H1 (cell line): ENCODE data around the gene LSM14B. TPM values are rescaled to one million over a fixed set of nuclear protein-coding genes. Genes with fewer than 3 reads are reported as not detected.

ENCODE experiments used
- CTCF ChIA-PET: fragments of 300-600 bp; sonication (Branson Sonifier 250); formaldehyde crosslinking; loops from one replicate; lab custom pipeline; 2021; ENCODE audit not compliant: partially characterized antibody; lab: Charles Lee
- POLR2A ChIA-PET: fragments of 300-600 bp; sonication (Branson Sonifier 250); formaldehyde crosslinking; loops from one replicate; lab custom pipeline; 2021; ENCODE audit warnings: inconsistent platforms; ENCODE audit not compliant: partially characterized antibody; lab: Charles Lee
- DNase-seq, 2 experiments: peaks; one replicate each; pipeline versions ENCODE4 v3.0.0 to v3.0.0-alpha.2; 2010 to 2022; ENCODE audit warnings: low spot score in 2 of 2, low read depth in 1 of 2, mixed read lengths in 1 of 2
- FAIRE-seq: peaks from 2 replicates; lab custom pipeline; 2011; peaks lifted over from hg19 to GRCh38; lab: Jason Lieb, UNC
- H2AFZ ChIP-seq: 2 replicates; pipeline ENCODE4 v1.8.1; 2012; ENCODE audit warnings: low read length, inconsistent platforms
- H2AK5ac ChIP-seq: 2 replicates; pipeline ENCODE4 v1.6.1; 2013; ENCODE audit warnings: low read depth, low read length
- H2BK120ac ChIP-seq: replicated peaks from 2 replicates; pipeline ENCODE3; 2013; ENCODE audit warnings: low read depth, low read length, inconsistent platforms
- H2BK12ac ChIP-seq: 2 replicates; pipeline ENCODE4 v1.6.1; 2013; ENCODE audit warnings: low read depth, low read length
- H2BK15ac ChIP-seq: 2 replicates; pipeline ENCODE4 v1.6.1; 2013; ENCODE audit warnings: low read length
- H2BK20ac ChIP-seq: 2 replicates; pipeline ENCODE4 v1.6.1; 2013; ENCODE audit warnings: low read length
- H2BK5ac ChIP-seq: 2 replicates; pipeline ENCODE4 v1.6.1; 2013; ENCODE audit warnings: low read depth, low read length
- H3K14ac ChIP-seq: 2 replicates; pipeline ENCODE4 v1.6.1; 2013; ENCODE audit warnings: inconsistent platforms; ENCODE audit not compliant: insufficient read length
- H3K18ac ChIP-seq: 2 replicates; pipeline ENCODE4 v1.6.1; 2013; ENCODE audit warnings: low read length; ENCODE audit errors: extremely low read depth
- H3K23ac ChIP-seq: 2 replicates; pipeline ENCODE4 v1.6.1; 2013; ENCODE audit warnings: inconsistent platforms; ENCODE audit not compliant: insufficient read length
- H3K23me2 ChIP-seq: 2 replicates; pipeline ENCODE4 v1.6.1; 2013; ENCODE audit warnings: low read depth, low read length
- H3K27ac ChIP-seq: 2 replicates; pipeline ENCODE4 v1.6.1; 2011; ENCODE audit warnings: low read depth, low read length, inconsistent platforms
- H3K27me3 ChIP-seq, 4 experiments: replicated peaks in 1 of 4; 1 replicate in 1 of 4; 2 replicates in 3 of 4; pipeline versions ENCODE4 v1.6.1 to v1.8.1; 2011 to 2013; ENCODE audit warnings: low read length in 3 of 4, mild to moderate bottlenecking in 3 of 4, inconsistent platforms in 2 of 4, mixed read lengths in 2 of 4, moderate library complexity in 1 of 4; ENCODE audit not compliant: control insufficient read depth in 3 of 4, insufficient read depth in 3 of 4; ENCODE audit errors: extremely low read depth in 1 of 4
- H3K36me3 ChIP-seq, 4 experiments: 2 replicates each; pipeline versions ENCODE4 v1.6.1 to v1.8.1; 2011 to 2013; ENCODE audit warnings: mild to moderate bottlenecking in 4 of 4, low read length in 3 of 4, moderate library complexity in 2 of 4, control low read depth in 1 of 4, inconsistent platforms in 1 of 4; ENCODE audit not compliant: insufficient read depth in 4 of 4, control insufficient read depth in 2 of 4
- H3K4ac ChIP-seq: replicated peaks from 2 replicates; pipeline ENCODE3; 2013; ENCODE audit warnings: low read length, low read depth, mixed read lengths, inconsistent platforms; ENCODE audit not compliant: insufficient read length
- H3K4me1 ChIP-seq, 4 experiments: replicated peaks in 1 of 4; 1 replicate in 1 of 4; 2 replicates in 3 of 4; pipeline versions ENCODE4 v1.6.1 to v1.8.1; 2011 to 2013; ENCODE audit warnings: low read length in 3 of 4, inconsistent platforms in 2 of 4, mixed read lengths in 1 of 4; ENCODE audit not compliant: insufficient read depth in 4 of 4, control insufficient read depth in 3 of 4
- H3K4me2 ChIP-seq, 2 experiments: 2 replicates each; pipeline versions ENCODE4 v1.6.1 to v1.8.1; 2011 to 2013; ENCODE audit warnings: low read depth in 2 of 2, low read length in 2 of 2, control low read depth in 1 of 2, inconsistent platforms in 1 of 2, mild to moderate bottlenecking in 1 of 2; ENCODE audit not compliant: insufficient read depth in 1 of 2
- H3K4me3 ChIP-seq, 4 experiments: fragments of 200-600, 300-600 bp in 1 of 4; sonication (generic), shearing (Covaris generic), sonication (Bioruptor Twin) in 1 of 4; 2 replicates each; pipeline versions ENCODE4 v1.5.1 to v1.8.1; 2011 to 2016; ENCODE audit warnings: low read length in 4 of 4, low read depth in 3 of 4, control low read depth in 2 of 4, inconsistent platforms in 2 of 4, mild to moderate bottlenecking in 2 of 4, mixed read lengths in 1 of 4, moderate library complexity in 1 of 4; ENCODE audit not compliant: insufficient read depth in 2 of 4; ENCODE audit errors: extremely low read depth in 1 of 4
- H3K56ac ChIP-seq: replicated peaks from 2 replicates; pipeline ENCODE3; 2013; ENCODE audit warnings: low read depth, mild to moderate bottlenecking, mixed read lengths, low read length, inconsistent platforms; ENCODE audit not compliant: insufficient read length
- H3K79me1 ChIP-seq: 2 replicates; pipeline ENCODE4 v1.6.1; 2013; ENCODE audit warnings: low read depth, low read length, control low read depth
- H3K79me2 ChIP-seq, 2 experiments: 2 replicates each; pipeline versions ENCODE4 v1.6.1 to v1.8.1; 2012 to 2013; ENCODE audit warnings: low read length in 2 of 2, mild to moderate bottlenecking in 2 of 2, inconsistent platforms in 1 of 2; ENCODE audit not compliant: insufficient read depth in 2 of 2, control insufficient read depth in 1 of 2
- H3K9ac ChIP-seq, 4 experiments: replicated peaks in 1 of 4; 1 replicate in 1 of 4; 2 replicates in 3 of 4; pipeline versions ENCODE4 v1.6.1 to v1.8.1; 2011 to 2013; ENCODE audit warnings: low read depth in 3 of 4, low read length in 3 of 4, control low read depth in 2 of 4, mild to moderate bottlenecking in 2 of 4, moderate library complexity in 2 of 4, inconsistent platforms in 1 of 4; ENCODE audit errors: extremely low read depth in 1 of 4
- H3K9me3 ChIP-seq, 2 experiments: 2 replicates each; pipeline versions ENCODE4 v1.6.1 to v1.8.1; 2012 to 2013; ENCODE audit warnings: mild to moderate bottlenecking in 2 of 2, moderate library complexity in 2 of 2, control low read depth in 1 of 2, inconsistent platforms in 1 of 2, low read depth in 1 of 2, low read length in 1 of 2, mixed read lengths in 1 of 2; ENCODE audit not compliant: insufficient read depth in 2 of 2
- H4K20me1 ChIP-seq, 2 experiments: replicated peaks in 1 of 2; 2 replicates each; pipeline versions ENCODE3 to v1.8.1; 2011 to 2013; ENCODE audit warnings: inconsistent platforms in 2 of 2, low read length in 2 of 2, mild to moderate bottlenecking in 1 of 2; ENCODE audit not compliant: insufficient read depth in 2 of 2, control insufficient read depth in 1 of 2
- H4K5ac ChIP-seq: 2 replicates; pipeline ENCODE4 v1.6.1; 2013; ENCODE audit warnings: low read length, low read depth, mixed read lengths, inconsistent platforms; ENCODE audit not compliant: insufficient read length
- H4K8ac ChIP-seq: 2 replicates; pipeline ENCODE4 v1.8.0; 2013; ENCODE audit warnings: mild to moderate bottlenecking, moderate library complexity, low read length, inconsistent platforms; ENCODE audit not compliant: insufficient read depth; ENCODE audit errors: extremely low read depth
- H4K91ac ChIP-seq: replicated peaks from 2 replicates; pipeline ENCODE3; 2013; ENCODE audit warnings: low read length, mixed read lengths, inconsistent platforms; ENCODE audit not compliant: insufficient read length
- BACH1 ChIP-seq: IDR thresholded peaks from 2 replicates; pipeline ENCODE4 v1.6.1; 2012; ENCODE audit warnings: low read length, improper control_type of control experiment
- EZH2 ChIP-seq: fragments of 200-600 bp; sonication (generic); IDR thresholded peaks from 2 replicates; pipeline ENCODE4 v1.7.1; 2012; ENCODE audit warnings: low read depth, mild to moderate bottlenecking, moderate library complexity, low read length, inconsistent platforms; ENCODE audit not compliant: severe bottlenecking
- GABPA ChIP-seq: IDR thresholded peaks from 2 replicates; pipeline ENCODE4 v1.6.1; 2011; ENCODE audit warnings: mild to moderate bottlenecking, low read length, moderate library complexity, borderline replicate concordance; ENCODE audit not compliant: insufficient read depth
- JUND ChIP-seq: IDR thresholded peaks from 2 replicates; pipeline ENCODE4 v1.6.1; 2011; ENCODE audit warnings: mild to moderate bottlenecking, improper control_type of control experiment, low read length
- KDM1A ChIP-seq: fragments of 200-600, 300-600 bp; sonication (generic); IDR thresholded peaks from 2 replicates; pipeline ENCODE4 v1.7.1; 2016; ENCODE audit warnings: mild to moderate bottlenecking, low read length, borderline replicate concordance
- KDM5A ChIP-seq: fragments of 200-600 bp; IDR thresholded peaks from 2 replicates; pipeline ENCODE4 v1.7.1; 2012; ENCODE audit warnings: mild to moderate bottlenecking, low read length, inconsistent platforms, mixed read lengths
- NANOG ChIP-seq: IDR thresholded peaks from 2 replicates; pipeline ENCODE4 v1.6.1; 2011; ENCODE audit warnings: low read length, low read depth, mild to moderate bottlenecking, inconsistent platforms; ENCODE audit not compliant: insufficient read depth, poor library complexity, severe bottlenecking
- PHF8 ChIP-seq: fragments of 200-600 bp; sonication (generic); conservative IDR thresholded peaks from 2 replicates; pipeline ENCODE4 v1.7.1; 2012; ENCODE audit warnings: low read depth, mild to moderate bottlenecking, inconsistent platforms, low read length, moderate library complexity
- SIX5 ChIP-seq: IDR thresholded peaks from 2 replicates; pipeline ENCODE4 v1.6.1; 2011; ENCODE audit warnings: mild to moderate bottlenecking, low read depth, low read length
- WGBS, 2 experiments: shearing (Covaris generic) in 1 of 2; methylation state at CpG; one replicate each; pipeline versions ENCODE4 v1.1.6 to v1.1.7; 2013 to 2015; ENCODE audit warnings: low lambda C conversion rate in 2 of 2, mixed read lengths in 2 of 2, inconsistent platforms in 1 of 2, low coverage in 1 of 2, missing lambda C conversion rate in 1 of 2; ENCODE audit not compliant: insufficient replicate concordance in 2 of 2, insufficient coverage in 1 of 2, insufficient read length in 1 of 2; ENCODE audit errors: extremely low coverage in 1 of 2, missing lambda C conversion rate in 1 of 2; 5-methylcytosine and 5-hydroxymethylcytosine counted together
- polyA plus RNA-seq, 7 experiments: library from polyadenylated mRNA; depleted of rRNA in 3 of 7; stranded (reverse) in 5 of 7; unstranded in 2 of 7; fragments of >200 nt in 5 of 7; fragments of 200-250 nt in 2 of 7; gene quantifications; 1 replicate in 5 of 7; 2 replicates in 1 of 7; 4 replicates in 1 of 7; pipeline versions ENCODE4 v1.2.1 to v1.2.3, GENCODE V29; 2011 to 2013; ENCODE audit warnings: missing spikeins in 2 of 7, mixed read lengths in 2 of 7
- total RNA-seq: library from RNA; stranded (reverse); fragmentation: NEBNext Ultra II Directional; extraction: Animal tissue kit (Norgen Biotek cat#: 25700); gene quantifications from 2 replicates; pipeline ENCODE4 v1.2.1, GENCODE V29; 2021

Gene LSM14B
- total and polyA plus RNA-seq, 2 of the 8 experiments (the other 6 are each of a cell fraction or from before 2014, with no cell fraction given) = 58.3 to 65.6 TPM

DNA sequence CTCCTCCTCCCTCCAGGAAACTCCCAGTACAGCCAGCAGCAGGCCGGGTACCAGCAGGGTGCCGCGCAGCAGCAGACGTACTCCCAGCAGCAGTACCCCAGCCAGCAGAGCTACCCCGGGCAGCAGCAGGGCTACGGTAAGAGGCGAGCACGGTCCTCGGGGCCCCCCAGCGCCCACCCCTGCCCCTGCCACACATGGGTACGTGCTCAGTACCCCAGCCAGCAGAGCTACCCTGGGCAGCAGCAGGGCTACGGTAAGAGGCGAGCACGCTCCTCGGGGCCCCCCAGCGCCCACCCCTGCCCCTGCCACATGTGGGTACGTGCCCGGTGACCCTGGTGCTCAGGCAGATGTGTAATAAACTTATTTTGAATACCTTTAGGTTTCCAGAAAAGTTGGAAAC is 50.4 kb downstream of the LSM14B start:
- Histone ChIP-seq H4K91ac (no peak overlapping the region), H3K27me3 (no peaks in the 10 kb centered on the region), H3K36me3 (peaks cover 2 to 23% (median 12%) of the 10 kb centered on the region in 4 experiments; a peak in 6 of 8 replicates), H3K14ac (no peak overlapping the region), H3K4me1 (no peaks in the 10 kb centered on the region), H4K8ac (no peak overlapping the region), H2BK120ac (no peak overlapping the region), H3K23me2 (no peaks in the 10 kb centered on the region), H3K4me2 (no peak overlapping the region), H2BK5ac (no peak overlapping the region), H2BK15ac (no peak overlapping the region), H3K18ac (no peak overlapping the region), H3K9me3 (no peaks in the 10 kb centered on the region), H3K56ac (no peak overlapping the region), H3K4ac (no peak overlapping the region), H4K5ac (no peak overlapping the region), H2BK12ac (no peak overlapping the region), H3K79me2 (no peaks in the 10 kb centered on the region), H2AFZ (no peak overlapping the region), H2BK20ac (no peak overlapping the region), H2AK5ac (no peak overlapping the region), H3K79me1 (no peaks in the 10 kb centered on the region), H3K23ac (no peak overlapping the region), H3K27ac (no peak overlapping the region), H3K4me3 (no peak overlapping the region), H4K20me1 (peaks cover 4% of the 10 kb centered on the region in 2 experiments), H3K9ac (no peak overlapping the region)
- no peak for FAIRE-seq
- CTCF ChIA-PET = interaction anchor here (1.2 kb wide), 1 partner anchor 8 kb away, joined by 6 read pairs; no protein-coding TSS in a partner anchor
- no peak for DNase-seq
- 97% methylated on average over 6 of the region's 18 CpGs; no CpG with 5 or more reads in 1 of the 2 experiments for WGBS, 2 experiments
- POLR2A ChIA-PET = interaction anchor here (0.6 to 1.5 kb wide), 3 partner anchors 9 to 195 kb away, joined by 4 to 6 read pairs (median 4); no protein-coding TSS in a partner anchor
- no peak for TF ChIP-seq JUND
- TF ChIP-seq PHF8 = no peak
- TF ChIP-seq NANOG = no peak
- no peak for TF ChIP-seq KDM1A
- TF ChIP-seq SIX5 = no peak
- no peak for TF ChIP-seq GABPA
- no peak for TF ChIP-seq KDM5A
- no peak for TF ChIP-seq BACH1
- TF ChIP-seq EZH2 = no peak
